Progenitor cell of endocrine pancreas (in vitro differentiated cells): ENCODE measurements around the gene ABCB6. TPM values are rescaled to one million over a fixed set of nuclear protein-coding genes. Genes with fewer than 3 reads are reported as not detected.
"Not testable (repeated sequence)": the region's sequence is repeated elsewhere in the genome, so short reads cannot be mapped to it uniquely, and the experiment has no call there.

Experiments
- DNase-seq: peaks from one replicate; pipeline ENCODE4 v3.0.0; 2021; ENCODE audit warnings: low spot score; ENCODE audit not compliant: unreplicated experiment
- H3K27ac Mint-ChIP-seq: 2 replicates; pipeline ENCODE4 v1.8.0; 2021; ENCODE audit warnings: mild to moderate bottlenecking, moderate library complexity, mixed read lengths
- H3K27me3 Mint-ChIP-seq: 2 replicates; pipeline ENCODE4 v1.8.0; 2021; ENCODE audit warnings: mixed read lengths
- H3K36me3 Mint-ChIP-seq: 2 replicates; pipeline ENCODE4 v1.8.0; 2022; ENCODE audit warnings: mixed read lengths; ENCODE audit not compliant: insufficient read depth
- H3K4me1 Mint-ChIP-seq: 2 replicates; pipeline ENCODE4 v1.8.0; 2021; ENCODE audit warnings: low read depth, mixed read lengths
- H3K4me3 Mint-ChIP-seq: 2 replicates; pipeline ENCODE4 v1.8.0; 2021; ENCODE audit warnings: low read depth, mild to moderate bottlenecking, moderate library complexity, mixed read lengths
- H3K9me3 Mint-ChIP-seq: 2 replicates; pipeline ENCODE4 v1.8.0; 2021; ENCODE audit warnings: low read depth, mixed read lengths
- long read RNA-seq: library from polyadenylated mRNA; unstranded; transcript quantifications from one replicate; pipeline ENCODE4 v2.0.0, GENCODE V29; 2020
- total RNA-seq: library from RNA; stranded (reverse); gene quantifications from 2 replicates; pipeline ENCODE4 v1.2.1, GENCODE V29; 2021
- TF ChIP-seq, protein P1 (sequence below): fragments of 200-600 bp; sonication (generic); IDR thresholded peaks from one replicate; pipeline ENCODE4 v1.5.0; 2021; ENCODE audit warnings: antibody characterized with exemption, mild to moderate bottlenecking; ENCODE audit not compliant: unreplicated experiment

ABCB6 gene
- total RNA-seq: 26.7 and 29.9 TPM in 2 replicates
- long read RNA-seq, transcript ABCB6-201 (19 exons, 3,045 nt): major isoform, 31 of 64 reads
- long read RNA-seq, partial matches to known transcripts: 8 of 64 reads
- long read RNA-seq, other reads (novel, unspliced or antisense): 21 of 64 reads

- no peaks in the 10 kb centered on the region for H3K27me3 Mint-ChIP-seq
- peaks cover 13% of the 10 kb centered on the region for H3K36me3 Mint-ChIP-seq
- peak; percentile 86 for DNase-seq
Observed at GRCh38 chr2:219218732-219219701, at the start of gene ABCB6. Gene ABCB6, minus strand, starts transcription at chr2:219218958. Its CDS starts 285 bp downstream, at chr2:219218673.

GRCh38 chr2:219268294-219268693 lies 49.5 kb upstream of the ABCB6 start:
- H3K27me3 Mint-ChIP-seq: peaks cover 23% of the 10 kb centered on the region
- no peak for DNase-seq
- no peaks in the 10 kb centered on the region for H3K4me1 Mint-ChIP-seq
- TF ChIP-seq, protein P1, sequence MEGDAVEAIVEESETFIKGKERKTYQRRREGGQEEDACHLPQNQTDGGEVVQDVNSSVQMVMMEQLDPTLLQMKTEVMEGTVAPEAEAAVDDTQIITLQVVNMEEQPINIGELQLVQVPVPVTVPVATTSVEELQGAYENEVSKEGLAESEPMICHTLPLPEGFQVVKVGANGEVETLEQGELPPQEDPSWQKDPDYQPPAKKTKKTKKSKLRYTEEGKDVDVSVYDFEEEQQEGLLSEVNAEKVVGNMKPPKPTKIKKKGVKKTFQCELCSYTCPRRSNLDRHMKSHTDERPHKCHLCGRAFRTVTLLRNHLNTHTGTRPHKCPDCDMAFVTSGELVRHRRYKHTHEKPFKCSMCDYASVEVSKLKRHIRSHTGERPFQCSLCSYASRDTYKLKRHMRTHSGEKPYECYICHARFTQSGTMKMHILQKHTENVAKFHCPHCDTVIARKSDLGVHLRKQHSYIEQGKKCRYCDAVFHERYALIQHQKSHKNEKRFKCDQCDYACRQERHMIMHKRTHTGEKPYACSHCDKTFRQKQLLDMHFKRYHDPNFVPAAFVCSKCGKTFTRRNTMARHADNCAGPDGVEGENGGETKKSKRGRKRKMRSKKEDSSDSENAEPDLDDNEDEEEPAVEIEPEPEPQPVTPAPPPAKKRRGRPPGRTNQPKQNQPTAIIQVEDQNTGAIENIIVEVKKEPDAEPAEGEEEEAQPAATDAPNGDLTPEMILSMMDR: no peak
- no peak overlapping the region for H3K27ac Mint-ChIP-seq
- H3K36me3 Mint-ChIP-seq: no peaks in the 10 kb centered on the region
- H3K4me3 Mint-ChIP-seq: no peak overlapping the region
- H3K9me3 Mint-ChIP-seq: no peaks in the 10 kb centered on the region

More at GRCh38 chr2:219218732-219219701, at the start of gene ABCB6:
- H3K27ac Mint-ChIP-seq: peak within 1 kb of the TSS; percentile 98
- TF ChIP-seq, protein P1: no peak
- H3K4me3 Mint-ChIP-seq: peak within 1 kb of the TSS; percentile 79
- H3K4me1 Mint-ChIP-seq: peaks cover 13% of the 10 kb centered on the region
- H3K9me3 Mint-ChIP-seq: no peaks in the 10 kb centered on the region

DNA sequence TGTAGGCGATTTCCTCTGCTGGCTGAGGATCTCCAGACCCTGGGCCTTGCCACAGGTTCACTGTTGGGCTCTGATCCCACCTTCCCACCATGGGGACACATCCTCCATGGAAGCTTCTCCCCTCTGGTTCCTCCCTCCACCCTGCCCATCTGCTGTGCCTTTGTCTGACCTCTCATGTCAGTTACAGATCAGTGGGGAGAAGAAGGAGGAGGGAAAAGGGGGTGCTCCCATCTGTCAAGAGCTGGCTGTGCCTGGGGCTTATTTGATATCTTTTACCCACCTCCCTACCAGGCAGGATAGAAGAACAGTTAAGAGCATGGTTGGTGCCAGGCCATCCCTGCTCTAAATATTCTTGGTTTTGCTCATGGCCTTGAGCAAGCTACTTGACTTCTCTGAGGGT lies 48.1 kb upstream of the ABCB6 start:
- Mint-ChIP-seq H3K27me3 (peaks cover 21% of the 10 kb centered on the region), H3K27ac (no peak overlapping the region), H3K36me3 (no peaks in the 10 kb centered on the region), H3K4me3 (no peak overlapping the region), H3K9me3 (no peaks in the 10 kb centered on the region), H3K4me1 (no peaks in the 10 kb centered on the region)
- TF ChIP-seq, protein P1: no peak
- no peak for DNase-seq

DNA sequence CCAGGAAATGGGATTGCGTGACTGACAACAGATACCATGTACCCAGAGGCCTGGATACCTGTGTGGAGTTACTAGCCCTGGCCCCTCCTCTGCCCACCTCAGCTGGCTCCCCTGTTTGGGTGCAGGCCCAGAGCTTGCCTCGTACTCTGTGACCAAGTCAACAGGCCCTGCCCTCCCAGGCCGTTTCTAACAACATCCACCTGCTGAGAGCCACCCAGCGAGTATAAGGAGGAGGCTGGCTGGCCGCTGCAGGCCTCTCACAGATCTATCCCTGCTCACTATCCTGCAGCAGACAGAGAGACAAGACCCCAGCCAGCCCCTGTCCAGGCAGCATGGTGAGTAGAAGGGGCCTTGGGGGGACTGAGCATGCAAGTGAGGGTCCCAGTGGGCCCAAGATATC lies 47.5 kb upstream of the ABCB6 start:
- Mint-ChIP-seq H3K36me3 (no peaks in the 10 kb centered on the region), H3K4me1 (no peaks in the 10 kb centered on the region), H3K27me3 (peaks cover 22% of the 10 kb centered on the region), H3K4me3 (no peak overlapping the region), H3K9me3 (no peaks in the 10 kb centered on the region), H3K27ac (no peak overlapping the region)
- DNase-seq: no peak
- TF ChIP-seq, protein P1: no peak

DNA sequence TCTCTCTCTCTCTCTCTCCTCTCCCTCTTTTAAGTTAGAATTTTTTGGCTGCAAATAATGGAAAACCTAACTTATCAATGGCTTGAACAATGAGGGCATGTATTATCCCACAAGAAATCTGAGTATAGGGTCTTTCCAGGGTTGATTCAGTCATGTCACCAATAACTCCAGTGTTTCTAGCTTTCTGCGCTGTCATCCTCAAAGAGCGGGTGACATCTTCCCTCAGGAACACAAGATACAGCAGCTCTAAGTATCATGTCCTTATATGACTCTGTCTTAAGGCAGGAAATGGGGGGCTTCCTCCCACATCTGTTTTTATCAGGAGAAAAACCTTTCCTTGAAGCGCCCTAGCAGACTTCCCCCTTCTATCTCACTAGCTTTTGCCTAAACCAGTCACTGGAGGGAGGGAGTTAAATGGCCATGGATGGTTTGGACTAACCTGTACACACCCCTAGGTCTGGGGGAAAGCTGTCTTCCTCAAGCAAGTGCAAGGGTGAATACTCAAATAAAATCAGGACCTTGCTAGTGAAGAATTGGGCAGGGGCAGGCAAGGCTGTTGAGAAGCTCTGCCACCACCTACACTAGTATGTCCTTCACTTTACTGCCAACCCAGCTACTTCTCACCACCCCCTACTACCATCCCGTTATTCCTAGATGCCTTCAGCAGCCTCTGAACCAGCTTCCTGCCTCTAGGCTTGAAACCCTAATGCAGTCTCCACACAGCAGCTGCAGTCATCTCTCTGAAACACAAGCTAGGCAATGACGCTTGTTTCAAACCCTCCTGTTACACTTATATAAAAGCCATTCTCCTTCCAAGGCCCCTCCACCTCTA lies 42.5 kb upstream of the ABCB6 start:
- no peak for DNase-seq
- H3K4me1 Mint-ChIP-seq: no peaks in the 10 kb centered on the region
- H3K9me3 Mint-ChIP-seq: no peaks in the 10 kb centered on the region
- TF ChIP-seq, protein P1: no peak
- no peaks in the 10 kb centered on the region for H3K36me3 Mint-ChIP-seq
- no peak overlapping the region for H3K27ac Mint-ChIP-seq
- H3K27me3 Mint-ChIP-seq: peaks cover 41% of the 10 kb centered on the region
- H3K4me3 Mint-ChIP-seq: no peak overlapping the region

GRCh38 chr2:219258942-219259341 lies 40.2 kb upstream of the ABCB6 start:
- H3K27ac Mint-ChIP-seq, H3K4me1 Mint-ChIP-seq, H3K36me3 Mint-ChIP-seq, H3K9me3 Mint-ChIP-seq, H3K4me3 Mint-ChIP-seq, DNase-seq: not testable (repeated sequence)
- peaks cover 59% of the 10 kb centered on the region for H3K27me3 Mint-ChIP-seq
